ENCODE results near the gene TNPO3.

DNA sequence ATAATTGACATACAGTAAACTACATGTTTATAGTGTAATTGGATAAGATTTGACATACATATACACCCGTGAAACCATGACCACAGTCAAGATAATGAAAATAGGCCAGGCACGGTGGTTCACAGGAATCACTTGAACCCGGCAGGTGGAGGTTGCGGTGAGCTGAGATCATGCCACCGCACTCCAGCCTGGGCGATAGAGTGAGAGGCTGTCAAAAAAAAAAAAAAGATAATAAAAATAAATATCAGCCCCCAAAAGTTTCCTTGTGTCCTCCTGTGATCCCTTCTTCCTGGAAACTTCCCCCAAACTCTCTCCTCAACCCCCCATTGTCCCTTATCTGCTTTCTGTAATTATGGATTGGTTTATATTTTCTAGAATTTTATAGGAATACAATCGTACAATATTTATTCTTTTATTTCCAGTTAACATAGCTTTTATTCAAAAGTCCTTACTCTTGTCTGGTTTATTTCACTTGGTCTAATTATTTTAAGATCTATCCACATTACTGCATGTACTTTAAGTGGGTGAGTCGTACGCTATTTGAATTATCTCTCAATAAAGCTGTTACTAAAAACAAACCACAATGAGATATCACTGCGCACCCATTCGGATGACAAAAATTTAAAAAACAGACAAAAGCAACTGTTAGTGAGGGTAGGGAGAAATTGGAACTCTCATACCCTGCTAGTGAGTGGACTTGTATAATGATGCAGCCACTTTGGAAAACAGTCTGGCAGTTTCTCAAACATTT, 30.1 kb upstream of the TNPO3 start:
- TF ChIP-seq CTCF (IDR thresholded peaks at IDR 0.05) (no peak), POLR2A (IDR thresholded peaks at IDR 0.05) (no peak), POLR2AphosphoS5 (IDR thresholded peaks at IDR 0.05) (no peak)

Data from upper lobe of left lung (tissue), 4 donors.